Measurements from ENCODE around the gene POLR1A. TPM values are rescaled to one million over a fixed set of nuclear protein-coding genes. Genes with fewer than 3 reads are reported as not detected.

POLR1A gene
- total RNA-seq, 4 donors from 2014 or later: 11.8 to 20.2 (median 16.2) TPM

DNA sequence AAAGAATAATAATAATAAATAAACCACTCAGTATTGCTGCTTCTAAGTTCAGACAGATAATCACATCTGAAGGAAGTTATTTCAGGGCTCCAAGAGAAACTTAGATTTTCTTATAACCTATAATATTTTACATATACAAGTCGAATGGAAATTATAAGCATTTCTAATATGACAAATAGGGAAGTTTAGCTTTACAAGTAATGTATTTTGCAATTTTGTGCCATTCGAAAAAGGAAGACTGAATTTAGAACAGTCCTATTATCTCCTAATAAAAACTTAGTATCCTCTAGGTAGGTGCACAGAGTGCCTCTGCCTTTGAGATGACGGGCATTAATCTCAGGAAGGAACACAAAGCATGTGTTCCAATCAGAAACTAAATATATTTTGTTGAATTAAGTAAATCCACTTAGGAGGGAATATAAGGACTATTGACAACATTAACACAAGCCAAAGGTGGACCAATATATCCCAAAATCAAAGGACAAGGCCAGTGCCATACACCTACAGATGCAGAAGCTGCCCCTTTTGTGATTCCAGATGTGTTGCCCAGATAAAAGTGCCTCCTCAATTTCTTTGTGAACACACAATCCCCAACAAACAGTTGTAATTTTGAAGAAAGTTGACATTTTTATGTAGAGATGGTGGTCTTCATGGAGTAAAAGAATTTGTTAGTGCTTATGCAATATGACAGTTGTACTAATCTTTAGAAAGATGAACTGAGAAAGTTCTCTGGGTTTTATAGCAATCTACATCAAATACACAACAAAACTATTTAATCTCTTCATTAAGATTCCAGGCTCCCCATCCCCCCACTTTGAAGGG is 37.0 kb upstream of the POLR1A start:
- WGBS, 2 donors: 58 to 61% methylated on average over 3 of the region's 3 CpGs
- H3K27ac ChIP-seq: no peak overlapping the region
- peaks cover 11 to 100% (median 29%) of the 10 kb centered on the region in 3 donors for H3K36me3 ChIP-seq
- DNase-seq: no peak
- TF ChIP-seq POLR2A (IDR thresholded peaks at IDR 0.05) (no peak), CTCF (IDR thresholded peaks at IDR 0.05) (no peak)
- no peaks in the 10 kb centered on the region for H3K27me3 ChIP-seq
- H3K4me3 ChIP-seq: no peak overlapping the region
- intact Hi-C loops (cut with DNase I): no loop called here
- no peaks in the 10 kb centered on the region for H3K9me3 ChIP-seq
- no peaks in the 10 kb centered on the region for H3K4me1 ChIP-seq

GRCh38 chr2:86140969-86141392 is 35.3 kb upstream of the POLR1A start:
- TF ChIP-seq CTCF (IDR thresholded peaks at IDR 0.05) (no peak), POLR2A (IDR thresholded peaks at IDR 0.05) (no peak)
- Histone ChIP-seq H3K4me1 (no peaks in the 10 kb centered on the region), H3K4me3 (no peak overlapping the region), H3K27me3 (no peaks in the 10 kb centered on the region), H3K9me3 (no peaks in the 10 kb centered on the region), H3K27ac (no peak overlapping the region), H3K36me3 (peaks cover 18 to 100% (median 35%) of the 10 kb centered on the region in 3 donors)
- 77 to 81% methylated on average over 4 of the region's 4 CpGs for WGBS, 2 donors
- intact Hi-C loops (cut with DNase I): no loop called here
- DNase-seq: no peak

- no peaks in the 10 kb centered on the region for H3K4me1 ChIP-seq
- H3K9me3 ChIP-seq: no peaks in the 10 kb centered on the region
- intact Hi-C loops (cut with DNase I): no loop called here
- 76 to 86% methylated on average over 4 of the region's 4 CpGs for WGBS, 2 donors
- H3K27ac ChIP-seq: no peak overlapping the region
- no peak for DNase-seq
- H3K4me3 ChIP-seq: no peak overlapping the region
- H3K36me3 ChIP-seq: peaks cover 18 to 100% (median 45%) of the 10 kb centered on the region in 3 donors
- H3K27me3 ChIP-seq: no peaks in the 10 kb centered on the region
- TF ChIP-seq CTCF (IDR thresholded peaks at IDR 0.05): no peak
- TF ChIP-seq POLR2A (IDR thresholded peaks at IDR 0.05): no peak
These were observed 34.3 kb upstream of the POLR1A start for GRCh38 chr2:86139981-86140380.

DNA sequence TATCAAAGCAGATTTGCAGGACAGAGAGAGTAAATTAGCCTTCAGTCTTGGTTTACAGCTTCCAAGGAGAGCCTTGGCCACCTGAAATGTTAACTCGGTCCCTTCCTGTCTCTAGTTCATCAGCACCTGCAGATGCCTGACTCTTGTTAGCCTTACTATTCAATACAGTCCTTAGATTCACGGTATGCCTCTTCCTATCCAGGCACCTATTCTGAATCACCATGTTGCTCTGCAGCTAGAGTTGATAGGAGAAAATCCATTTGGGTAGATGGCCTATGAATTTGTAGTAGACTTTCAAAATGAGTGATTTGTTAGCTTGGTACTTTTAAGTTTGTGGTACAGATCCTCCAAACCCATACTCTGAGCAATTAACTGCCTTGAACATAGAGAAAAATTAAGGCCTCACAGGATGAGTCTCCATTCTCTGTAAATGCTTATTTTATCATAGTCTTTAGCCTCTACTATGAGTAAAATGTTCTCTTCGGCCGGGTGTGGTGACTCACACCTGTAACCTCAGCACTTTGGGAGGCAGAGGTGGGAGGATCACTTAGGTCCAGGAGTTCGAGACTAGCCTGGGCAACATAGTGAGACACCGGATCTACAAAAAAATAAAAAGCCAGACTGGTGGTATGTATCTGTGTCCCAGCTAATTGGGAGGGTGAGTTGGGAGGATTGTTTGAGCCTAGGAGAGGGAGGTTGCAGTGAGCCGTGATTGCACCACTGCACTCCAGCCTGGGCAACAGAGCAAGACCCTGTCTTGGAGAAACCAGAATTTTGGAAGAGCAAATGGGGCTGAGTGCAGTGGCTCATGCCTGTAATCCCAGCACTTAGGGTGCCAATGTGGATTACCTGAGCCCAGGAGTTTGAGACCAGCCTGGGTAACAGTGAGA is 33.3 kb upstream of the POLR1A start:
- intact Hi-C loops (cut with DNase I): no loop called here
- H3K4me3 ChIP-seq: no peak overlapping the region
- H3K27me3 ChIP-seq: no peaks in the 10 kb centered on the region
- no peaks in the 10 kb centered on the region for H3K9me3 ChIP-seq
- no peaks in the 10 kb centered on the region for H3K4me1 ChIP-seq
- H3K27ac ChIP-seq: no peak overlapping the region
- H3K36me3 ChIP-seq: peaks cover 22 to 100% (median 48%) of the 10 kb centered on the region in 3 donors
- no peak for DNase-seq
- TF ChIP-seq POLR2A (IDR thresholded peaks at IDR 0.05) (no peak), CTCF (IDR thresholded peaks at IDR 0.05) (no peak)
- WGBS, 2 donors: 92 to 93% methylated on average over 7 of the region's 7 CpGs

- Histone ChIP-seq H3K4me1 (no peaks in the 10 kb centered on the region), H3K4me3 (no peak overlapping the region), H3K27me3 (no peaks in the 10 kb centered on the region), H3K9me3 (no peaks in the 10 kb centered on the region), H3K36me3 (peaks cover 19 to 100% (median 62%) of the 10 kb centered on the region in 3 donors), H3K27ac (no peak overlapping the region)
- intact Hi-C loops (cut with DNase I): no loop called here
- TF ChIP-seq CTCF (IDR thresholded peaks at IDR 0.05) (no peak), POLR2A (IDR thresholded peaks at IDR 0.05) (no peak)
- WGBS, 2 donors: 82 to 86% methylated on average over 2 of the region's 2 CpGs
- no peak for DNase-seq
These were observed 30.5 kb upstream of the POLR1A start for GRCh38 chr2:86136141-86136540.
